HG03575 (cell line): ENCODE results near the gene ABCF3.

Experiments used
- ATAC-seq: cut with Tn5 transposase; IDR thresholded peaks from one replicate; pipeline ENCODE4 v1.9.1; 2021; ENCODE audit not compliant: unreplicated experiment, insufficient number of reproducible peaks, low FRiP score; ENCODE audit errors: extremely low read depth

ABCF3 gene

GRCh38 chr3:184227481-184227935, 41.5 kb downstream of the ABCF3 start:
- ATAC-seq = no peak

- ATAC-seq = no peak
Measured at GRCh38 chr3:184228376-184229137, 42.6 kb downstream of the ABCF3 start.

- no peak for ATAC-seq
Measured at GRCh38 chr3:184229394-184230080, 43.5 kb downstream of the ABCF3 start, which contains the start of gene VWA5B2. Gene VWA5B2, plus strand, starts transcription at chr3:184229585. Its CDS starts 944 bp downstream, at chr3:184230529.

- ATAC-seq = no peak
Measured at GRCh38 chr3:184230081-184230602, 44.1 kb downstream of the ABCF3 start.

- no peak for ATAC-seq
Measured at GRCh38 chr3:184230603-184231528, 44.9 kb downstream of the ABCF3 start.

GRCh38 chr3:184231671-184232070, 45.7 kb downstream of the ABCF3 start:
- ATAC-seq = no peak

- ATAC-seq = no peak
Measured at GRCh38 chr3:184233127-184233843, 47.3 kb downstream of the ABCF3 start.

- no peak for ATAC-seq
Measured at GRCh38 chr3:184234224-184234623, 48.2 kb downstream of the ABCF3 start.

- ATAC-seq = no peak
Measured at GRCh38 chr3:184234671-184235380, 48.8 kb downstream of the ABCF3 start.

- ATAC-seq = no peak
Measured at GRCh38 chr3:184235381-184236032, 49.5 kb downstream of the ABCF3 start.

- no peak for ATAC-seq
Measured at GRCh38 chr3:184236033-184236410, 50.0 kb downstream of the ABCF3 start.

- ATAC-seq = no peak
Measured at GRCh38 chr3:184236636-184237035, 50.6 kb downstream of the ABCF3 start.

- no peak for ATAC-seq
Measured at GRCh38 chr3:184237211-184237610, 51.2 kb downstream of the ABCF3 start.

GRCh38 chr3:184237807-184238206, 51.8 kb downstream of the ABCF3 start:
- no peak for ATAC-seq

GRCh38 chr3:184238246-184238818, 52.3 kb downstream of the ABCF3 start:
- ATAC-seq = no peak

- no peak for ATAC-seq
Measured at GRCh38 chr3:184239221-184239620, 53.2 kb downstream of the ABCF3 start.

- no peak for ATAC-seq
Measured at GRCh38 chr3:184239708-184240107, 53.7 kb downstream of the ABCF3 start.
